Measurements from ENCODE around the gene RPS6KB1.
"Not testable (repeated sequence)": the region's sequence is repeated elsewhere in the genome, so short reads cannot be mapped to it uniquely, and the experiment has no call there.

The RPS6KB1 gene

GRCh38 chr17:59872351-59872750 lies 20.6 kb upstream of the RPS6KB1 start:
- H3K27me3 ChIP-seq (ENCODE audit: control insufficient read depth, insufficient read depth, low read length, poor library complexity, severe bottlenecking), result no peaks in the 10 kb centered on the region
- H3K4me3 ChIP-seq (ENCODE audit: insufficient read depth, low read depth, low read length), result no peak overlapping the region
- H3K4me1 ChIP-seq (ENCODE audit: control insufficient read depth, insufficient read depth, low read length), result no peaks in the 10 kb centered on the region
- H3K36me3 ChIP-seq (ENCODE audit: control insufficient read depth, insufficient read depth, low read length), result peaks cover 13% of the 10 kb centered on the region
- no peak overlapping the region for H3K27ac ChIP-seq (ENCODE audit: insufficient read depth, low read depth, low read length, poor library complexity, severe bottlenecking)
- H3K9me3 ChIP-seq (ENCODE audit: control insufficient read depth, low read length), result no peaks in the 10 kb centered on the region

GRCh38 chr17:59873414-59873813 lies 19.5 kb upstream of the RPS6KB1 start:
- not testable (repeated sequence) for H3K4me3 ChIP-seq (ENCODE audit: insufficient read depth, low read depth, low read length); H3K9me3 ChIP-seq (ENCODE audit: control insufficient read depth, low read length); H3K4me1 ChIP-seq (ENCODE audit: control insufficient read depth, insufficient read depth, low read length); H3K27ac ChIP-seq (ENCODE audit: insufficient read depth, low read depth, low read length, poor library complexity, severe bottlenecking); H3K27me3 ChIP-seq (ENCODE audit: control insufficient read depth, insufficient read depth, low read length, poor library complexity, severe bottlenecking)
- H3K36me3 ChIP-seq (ENCODE audit: control insufficient read depth, insufficient read depth, low read length), result peaks cover 15% of the 10 kb centered on the region
- 90 to 94% methylated on average over 8 of the region's 8 CpGs for WGBS, 2 experiments

GRCh38 chr17:59874376-59874775 lies 18.5 kb upstream of the RPS6KB1 start:
- no peaks in the 10 kb centered on the region for H3K9me3 ChIP-seq (ENCODE audit: control insufficient read depth, low read length)
- no peaks in the 10 kb centered on the region for H3K4me1 ChIP-seq (ENCODE audit: control insufficient read depth, insufficient read depth, low read length)
- H3K36me3 ChIP-seq (ENCODE audit: control insufficient read depth, insufficient read depth, low read length), result peaks cover 15% of the 10 kb centered on the region
- H3K27ac ChIP-seq (ENCODE audit: insufficient read depth, low read depth, low read length, poor library complexity, severe bottlenecking), result no peak overlapping the region
- no peak overlapping the region for H3K4me3 ChIP-seq (ENCODE audit: insufficient read depth, low read depth, low read length)
- WGBS, 2 experiments, result 90 to 99% methylated on average over 2 of the region's 2 CpGs
- no peaks in the 10 kb centered on the region for H3K27me3 ChIP-seq (ENCODE audit: control insufficient read depth, insufficient read depth, low read length, poor library complexity, severe bottlenecking)

GRCh38 chr17:59876107-59876506 lies 16.8 kb upstream of the RPS6KB1 start:
- WGBS, 2 experiments, result 94 to 99% methylated on average over 3 of the region's 3 CpGs
- H3K36me3 ChIP-seq (ENCODE audit: control insufficient read depth, insufficient read depth, low read length), result peaks cover 17% of the 10 kb centered on the region
- no peak overlapping the region for H3K27ac ChIP-seq (ENCODE audit: insufficient read depth, low read depth, low read length, poor library complexity, severe bottlenecking)
- no peaks in the 10 kb centered on the region for H3K27me3 ChIP-seq (ENCODE audit: control insufficient read depth, insufficient read depth, low read length, poor library complexity, severe bottlenecking)
- H3K4me3 ChIP-seq (ENCODE audit: insufficient read depth, low read depth, low read length), result no peak overlapping the region
- H3K4me1 ChIP-seq (ENCODE audit: control insufficient read depth, insufficient read depth, low read length), result no peaks in the 10 kb centered on the region
- H3K9me3 ChIP-seq (ENCODE audit: control insufficient read depth, low read length), result no peaks in the 10 kb centered on the region

GRCh38 chr17:59877965-59878364 lies 15.0 kb upstream of the RPS6KB1 start:
- no peaks in the 10 kb centered on the region for H3K4me1 ChIP-seq (ENCODE audit: control insufficient read depth, insufficient read depth, low read length)
- no peak overlapping the region for H3K4me3 ChIP-seq (ENCODE audit: insufficient read depth, low read depth, low read length)
- no peaks in the 10 kb centered on the region for H3K9me3 ChIP-seq (ENCODE audit: control insufficient read depth, low read length)
- peaks cover 17% of the 10 kb centered on the region for H3K36me3 ChIP-seq (ENCODE audit: control insufficient read depth, insufficient read depth, low read length)
- H3K27ac ChIP-seq (ENCODE audit: insufficient read depth, low read depth, low read length, poor library complexity, severe bottlenecking), result no peak overlapping the region
- WGBS, 2 experiments, result 93 to 96% methylated on average over 5 of the region's 5 CpGs
- no peaks in the 10 kb centered on the region for H3K27me3 ChIP-seq (ENCODE audit: control insufficient read depth, insufficient read depth, low read length, poor library complexity, severe bottlenecking)

DNA sequence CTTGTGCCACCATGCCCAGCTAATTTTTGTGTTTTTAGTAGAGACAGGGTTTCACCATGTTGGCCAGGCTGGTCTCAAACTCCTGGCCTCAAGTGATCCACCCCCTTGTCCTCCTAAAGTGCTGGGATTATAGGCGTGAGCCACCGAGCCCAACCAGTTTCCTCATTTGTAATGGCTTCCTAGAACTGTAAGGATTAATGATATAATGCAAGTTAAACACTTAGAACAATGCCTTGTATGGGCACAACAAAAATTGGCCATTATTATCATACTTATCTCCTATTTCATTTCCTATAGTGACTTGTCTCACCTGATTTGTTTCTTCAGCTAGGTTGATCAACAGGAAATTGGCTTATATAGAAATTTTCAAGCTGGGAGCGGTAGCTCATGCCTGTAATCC lies 14.3 kb upstream of the RPS6KB1 start:
- 94 to 95% methylated on average over 2 to 3 of the region's 3 CpGs for WGBS, 2 experiments
- Histone ChIP-seq H3K4me3 (ENCODE audit: insufficient read depth, low read depth, low read length) (no peak overlapping the region), H3K27me3 (ENCODE audit: control insufficient read depth, insufficient read depth, low read length, poor library complexity, severe bottlenecking) (no peaks in the 10 kb centered on the region), H3K4me1 (ENCODE audit: control insufficient read depth, insufficient read depth, low read length) (no peaks in the 10 kb centered on the region), H3K27ac (ENCODE audit: insufficient read depth, low read depth, low read length, poor library complexity, severe bottlenecking) (no peak overlapping the region), H3K9me3 (ENCODE audit: control insufficient read depth, low read length) (no peaks in the 10 kb centered on the region), H3K36me3 (ENCODE audit: control insufficient read depth, insufficient read depth, low read length) (peaks cover 17% of the 10 kb centered on the region)

DNA sequence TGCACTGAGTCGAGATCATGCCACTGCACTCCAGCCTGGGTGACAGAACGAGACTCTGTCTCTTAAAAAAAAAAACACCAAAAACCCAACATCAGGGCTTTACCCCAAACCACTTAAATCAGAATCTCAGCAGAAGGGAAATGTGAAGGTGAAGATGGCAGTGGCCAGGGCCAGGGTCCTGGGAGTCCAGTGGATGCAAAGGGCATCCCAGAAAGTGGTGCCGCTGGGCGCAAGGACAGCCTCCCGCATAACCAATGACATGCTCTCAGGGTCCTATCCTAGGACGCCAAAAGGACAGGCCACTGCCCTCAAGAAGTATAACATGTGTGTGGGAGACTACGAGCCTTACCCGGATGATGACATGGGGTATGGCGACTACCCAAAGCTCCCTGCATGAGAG lies 8.1 kb upstream of the RPS6KB1 start:
- 95 to 96% methylated on average over 9 of the region's 9 CpGs for WGBS, 2 experiments
- Histone ChIP-seq H3K36me3 (ENCODE audit: control insufficient read depth, insufficient read depth, low read length) (peaks cover 3% of the 10 kb centered on the region), H3K27me3 (ENCODE audit: control insufficient read depth, insufficient read depth, low read length, poor library complexity, severe bottlenecking) (no peaks in the 10 kb centered on the region), H3K27ac (ENCODE audit: insufficient read depth, low read depth, low read length, poor library complexity, severe bottlenecking) (no peak overlapping the region), H3K9me3 (ENCODE audit: control insufficient read depth, low read length) (no peaks in the 10 kb centered on the region), H3K4me1 (ENCODE audit: control insufficient read depth, insufficient read depth, low read length) (no peaks in the 10 kb centered on the region), H3K4me3 (ENCODE audit: insufficient read depth, low read depth, low read length) (no peak overlapping the region)

- Histone ChIP-seq H3K4me1 (ENCODE audit: control insufficient read depth, insufficient read depth, low read length) (no peaks in the 10 kb centered on the region), H3K36me3 (ENCODE audit: control insufficient read depth, insufficient read depth, low read length) (no peaks in the 10 kb centered on the region), H3K4me3 (ENCODE audit: insufficient read depth, low read depth, low read length) (no peak overlapping the region), H3K27me3 (ENCODE audit: control insufficient read depth, insufficient read depth, low read length, poor library complexity, severe bottlenecking) (no peaks in the 10 kb centered on the region), H3K9me3 (ENCODE audit: control insufficient read depth, low read length) (no peaks in the 10 kb centered on the region), H3K27ac (ENCODE audit: insufficient read depth, low read depth, low read length, poor library complexity, severe bottlenecking) (no peak overlapping the region)
- 91 to 97% methylated on average over 8 of the region's 8 CpGs for whole genome bisulfite sequencing, 2 experiments
Observed at GRCh38 chr17:59888145-59888750, 4.7 kb upstream of the RPS6KB1 start.

- H3K9me3 ChIP-seq (ENCODE audit: control insufficient read depth, low read length), result no peaks in the 10 kb centered on the region
- H3K4me3 ChIP-seq (ENCODE audit: insufficient read depth, low read depth, low read length), result no peak overlapping the region
- no peak overlapping the region for H3K27ac ChIP-seq (ENCODE audit: insufficient read depth, low read depth, low read length, poor library complexity, severe bottlenecking)
- 71 to 87% methylated on average over 2 of the region's 2 CpGs for WGBS, 2 experiments
- no peaks in the 10 kb centered on the region for H3K36me3 ChIP-seq (ENCODE audit: control insufficient read depth, insufficient read depth, low read length)
- H3K4me1 ChIP-seq (ENCODE audit: control insufficient read depth, insufficient read depth, low read length), result peaks cover 7% of the 10 kb centered on the region
- no peaks in the 10 kb centered on the region for H3K27me3 ChIP-seq (ENCODE audit: control insufficient read depth, insufficient read depth, low read length, poor library complexity, severe bottlenecking)
Observed at GRCh38 chr17:59890720-59891119, 2.2 kb upstream of the RPS6KB1 start.

DNA sequence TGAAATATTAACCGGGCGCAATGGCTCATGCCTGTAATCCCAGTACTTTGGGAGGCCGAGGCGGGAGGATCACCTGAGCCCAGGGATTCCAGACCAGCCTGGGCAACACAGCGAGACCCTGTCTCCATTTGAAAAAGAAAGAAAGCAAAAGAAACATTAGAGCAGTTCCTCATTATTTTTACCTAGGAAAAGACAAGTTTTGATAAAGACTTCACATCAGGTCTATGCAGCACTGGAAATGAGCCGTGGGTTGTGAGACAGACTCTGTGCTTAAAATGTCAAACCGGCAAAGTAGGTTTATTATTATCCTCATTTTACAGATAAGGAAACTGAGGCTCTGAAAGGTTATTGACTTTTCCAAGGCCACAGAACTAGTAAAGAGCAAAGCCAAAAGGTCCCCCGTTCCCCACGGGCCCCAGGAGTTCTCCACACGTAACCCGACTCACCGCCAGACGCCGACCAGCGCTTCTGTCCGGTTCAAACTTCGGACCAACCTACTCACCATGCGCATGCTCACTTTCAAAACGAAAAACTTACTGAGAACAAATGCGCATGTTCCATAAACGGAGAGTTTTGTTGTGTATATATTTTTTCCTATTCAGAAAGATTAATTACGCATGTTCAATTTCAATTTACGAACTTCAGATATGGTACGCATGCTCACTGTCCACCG lies 534 bp upstream of the RPS6KB1 start:
- 17% methylated on average over 25 of the region's 25 CpGs for WGBS, 2 experiments
- H3K4me3 ChIP-seq (ENCODE audit: insufficient read depth, low read depth, low read length), result peak overlapping the region; percentile 94
- H3K27ac ChIP-seq (ENCODE audit: insufficient read depth, low read depth, low read length, poor library complexity, severe bottlenecking), result no peak overlapping the region

More for the DNA sequence above, 534 bp upstream of the RPS6KB1 start:
- H3K36me3 ChIP-seq (ENCODE audit: control insufficient read depth, insufficient read depth, low read length), result no peaks in the 10 kb centered on the region
- H3K27me3 ChIP-seq (ENCODE audit: control insufficient read depth, insufficient read depth, low read length, poor library complexity, severe bottlenecking), result no peaks in the 10 kb centered on the region
- H3K4me1 ChIP-seq (ENCODE audit: control insufficient read depth, insufficient read depth, low read length), result peaks cover 7% of the 10 kb centered on the region
- H3K9me3 ChIP-seq (ENCODE audit: control insufficient read depth, low read length), result no peaks in the 10 kb centered on the region

Measured in ectodermal cell (in vitro differentiated cells).